HG03095 (cell line): ENCODE measurements around the gene CDK5R2.

ENCODE experiments used
- ATAC-seq: cut with Tn5 transposase; IDR thresholded peaks from one replicate; pipeline ENCODE4 v1.9.1; 2021; ENCODE audit warnings: moderate library complexity; ENCODE audit not compliant: unreplicated experiment

The CDK5R2 gene

GRCh38 chr2:218961651-218962570 lies 2.4 kb downstream of the CDK5R2 start:
- ATAC-seq, result no peak

GRCh38 chr2:218962859-218963492 lies 3.5 kb downstream of the CDK5R2 start:
- ATAC-seq, result no peak

GRCh38 chr2:218963601-218964000 lies 4.1 kb downstream of the CDK5R2 start:
- no peak for ATAC-seq

GRCh38 chr2:218964041-218964771 lies 4.7 kb downstream of the CDK5R2 start:
- ATAC-seq, result no peak

GRCh38 chr2:218970894-218971293 lies 11.4 kb downstream of the CDK5R2 start:
- no peak for ATAC-seq

- ATAC-seq, result no peak
These were observed 15.8 kb downstream of the CDK5R2 start for GRCh38 chr2:218975060-218975777.

- ATAC-seq, result peak; percentile 89
These were observed 20.6 kb downstream of the CDK5R2 start for GRCh38 chr2:218979846-218980734.

- ATAC-seq, result no peak
These were observed 21.4 kb downstream of the CDK5R2 start for GRCh38 chr2:218980735-218981389.

GRCh38 chr2:218981390-218981880 lies 22.0 kb downstream of the CDK5R2 start:
- no peak for ATAC-seq

GRCh38 chr2:218981881-218982585 lies 22.6 kb downstream of the CDK5R2 start:
- no peak for ATAC-seq

- no peak for ATAC-seq
These were observed 23.3 kb downstream of the CDK5R2 start for GRCh38 chr2:218982586-218983262.

GRCh38 chr2:218983263-218983933 lies 23.9 kb downstream of the CDK5R2 start:
- no peak for ATAC-seq

- no peak for ATAC-seq
These were observed 24.4 kb downstream of the CDK5R2 start for GRCh38 chr2:218983934-218984238.

GRCh38 chr2:218984239-218985020 lies 25.0 kb downstream of the CDK5R2 start:
- no peak for ATAC-seq

GRCh38 chr2:218985021-218985324 lies 25.5 kb downstream of the CDK5R2 start, which contains the start of gene FEV:
TSS of gene FEV (minus strand) at chr2:218985184. CDS start at chr2:218985075, 109 bp downstream.
- no peak for ATAC-seq

- ATAC-seq, result no peak
These were observed 26.0 kb downstream of the CDK5R2 start for GRCh38 chr2:218985325-218986091.
